GM19328 (cell line): ENCODE data around the gene CASP6.
"Not testable (repeated sequence)": the region's sequence is repeated elsewhere in the genome, so short reads cannot be mapped to it uniquely, and the experiment has no call there.

Source experiments
- ATAC-seq: cut with Tn5 transposase; IDR thresholded peaks from one replicate; pipeline ENCODE4 v1.9.1; 2021; ENCODE audit warnings: mild to moderate bottlenecking, moderate library complexity; ENCODE audit not compliant: unreplicated experiment

The CASP6 gene

DNA sequence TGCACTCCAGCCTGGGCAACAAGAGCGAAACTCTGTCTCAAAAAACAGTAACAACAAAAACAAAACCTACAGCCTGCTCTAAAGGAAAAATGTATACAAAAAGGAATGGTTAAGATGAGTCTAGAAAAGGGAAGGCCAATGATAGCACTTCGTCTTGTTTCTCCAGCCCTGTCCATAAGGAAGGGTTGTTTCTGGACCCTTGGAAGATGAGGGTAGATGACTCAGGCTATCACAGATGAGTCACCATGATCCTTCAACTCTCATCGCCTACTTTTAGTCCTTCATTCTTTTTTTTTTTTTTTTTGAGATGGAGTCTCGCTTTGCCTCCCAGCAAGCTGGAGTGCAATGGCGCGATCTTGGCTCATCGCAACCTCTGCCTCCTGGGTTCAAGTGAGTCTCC is 17.8 kb upstream of the CASP6 start:
- no peak for ATAC-seq

DNA sequence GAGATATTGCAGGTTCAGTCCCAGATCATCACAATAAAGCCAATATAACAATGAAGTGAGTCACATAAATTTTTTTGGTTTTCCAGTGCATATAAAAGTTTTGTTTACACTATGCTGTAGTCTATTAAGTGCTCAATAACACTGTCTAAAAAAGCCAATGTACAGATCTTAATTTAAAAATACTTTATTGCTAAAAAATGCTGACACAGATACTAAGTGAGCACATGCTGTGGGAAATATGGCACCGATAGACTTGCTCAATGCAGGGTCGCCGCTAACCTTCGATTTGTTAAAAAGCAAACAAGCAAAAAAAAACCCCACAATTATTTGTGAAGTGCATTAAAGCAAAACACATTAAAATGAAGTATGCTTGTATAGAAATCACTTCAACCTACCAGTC is 16.4 kb upstream of the CASP6 start:
- no peak for ATAC-seq

DNA sequence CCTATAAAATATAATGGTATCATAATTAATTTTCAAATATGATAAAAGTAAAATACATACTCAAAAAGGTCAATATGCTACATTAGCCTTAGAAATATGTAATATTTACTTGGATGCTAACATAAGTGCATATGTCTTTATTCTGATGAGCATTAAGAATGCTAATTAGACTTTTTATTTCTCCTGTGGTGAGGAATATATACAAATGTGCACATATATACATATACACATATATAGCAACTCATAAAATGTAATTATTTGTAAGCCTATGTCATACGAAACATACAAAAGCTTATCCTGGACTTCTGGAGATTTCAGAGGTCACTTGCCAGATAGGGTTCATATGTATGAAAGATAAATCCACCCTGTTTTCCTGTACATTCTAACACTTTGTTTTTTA is 15.5 kb upstream of the CASP6 start:
- no peak for ATAC-seq

DNA sequence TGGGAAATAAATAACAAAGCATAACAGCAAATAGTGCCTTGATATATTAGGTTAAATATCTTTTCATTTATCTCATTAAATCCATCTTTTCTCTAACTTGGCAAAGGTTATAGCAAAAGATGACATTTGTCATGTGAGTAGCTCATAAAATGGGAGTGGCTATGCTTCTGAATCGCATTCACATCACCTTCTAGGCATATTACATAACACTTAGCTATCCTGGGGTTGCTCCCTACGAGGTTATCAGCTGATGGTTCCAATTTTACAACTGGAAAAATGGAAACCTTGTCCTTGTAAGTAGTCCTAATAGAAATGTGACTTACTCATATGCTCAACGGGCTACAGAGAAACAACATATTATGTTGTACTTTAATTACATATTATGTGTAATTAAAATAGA is 10.3 kb upstream of the CASP6 start:
- ATAC-seq = no peak

DNA sequence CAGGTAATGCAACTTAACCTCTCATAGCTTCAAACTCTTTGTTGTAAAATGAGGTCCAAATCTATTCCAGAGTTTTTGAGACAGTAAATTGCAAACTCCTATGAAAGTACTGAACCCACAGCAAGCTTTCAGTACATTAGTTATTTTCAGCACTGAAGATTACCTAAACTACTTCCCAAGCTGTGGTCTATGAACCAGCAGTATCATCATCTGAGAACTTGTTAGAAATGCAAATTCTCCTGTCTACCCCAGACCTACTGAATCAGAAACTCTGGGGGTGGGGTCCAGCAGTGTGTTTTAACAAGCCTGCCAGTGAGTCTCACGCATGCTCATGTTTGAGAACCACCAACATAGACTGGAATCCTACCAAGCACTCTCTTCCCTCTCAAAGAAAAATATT is 5.7 kb upstream of the CASP6 start:
- ATAC-seq = peak; percentile 92

DNA sequence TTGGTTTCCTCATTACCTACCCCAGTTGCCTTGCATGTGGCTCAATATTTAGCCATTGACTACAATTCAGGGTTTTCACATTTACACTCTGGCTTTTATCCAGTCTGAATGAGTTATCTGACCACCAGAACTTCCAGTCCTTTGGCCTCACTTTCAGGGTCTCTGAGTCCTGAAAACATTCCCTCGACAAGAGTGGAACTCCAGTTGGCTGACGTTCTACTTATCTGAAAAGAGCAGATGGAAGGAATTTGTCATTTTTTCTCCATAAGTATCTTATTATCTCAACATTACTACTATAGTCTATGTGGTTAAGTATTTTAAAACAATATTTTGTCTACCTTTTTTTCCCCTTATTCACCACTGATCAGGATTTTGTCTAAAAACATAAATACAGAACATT is 5.2 kb upstream of the CASP6 start:
- no peak for ATAC-seq

DNA sequence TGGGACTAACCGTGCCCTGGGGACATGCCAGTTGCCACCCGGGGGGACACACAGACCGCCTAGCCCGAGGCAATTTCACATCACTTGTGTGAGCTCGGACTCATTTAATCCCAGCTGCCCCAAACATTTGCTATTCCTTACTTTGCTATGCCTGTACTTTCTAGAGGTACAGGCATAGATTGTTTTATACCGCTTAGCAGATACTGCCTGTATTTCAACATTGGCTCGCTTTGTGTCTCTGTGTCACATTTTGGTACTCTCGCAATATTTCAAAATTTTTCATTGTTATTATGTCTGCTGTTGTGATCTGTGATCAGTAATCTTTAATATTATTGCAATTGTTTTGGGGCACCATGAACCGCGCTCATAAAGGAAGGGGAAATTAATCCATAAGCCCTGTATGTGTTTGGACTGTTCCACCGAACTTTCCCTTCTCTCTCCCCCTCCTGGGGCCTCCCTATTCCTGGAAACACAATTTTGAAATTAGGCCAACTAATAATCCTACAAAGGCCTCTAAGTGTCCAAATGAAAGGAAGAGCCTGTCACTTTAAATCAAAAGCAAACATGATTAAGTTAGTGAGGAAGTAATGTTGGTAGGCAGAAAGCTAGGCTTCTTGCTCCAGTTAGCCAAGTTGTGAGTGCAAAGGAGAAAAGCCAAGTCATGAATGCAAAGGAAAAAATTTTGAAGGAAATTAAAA is 568 bp upstream of the CASP6 start:
- no peak for ATAC-seq

DNA sequence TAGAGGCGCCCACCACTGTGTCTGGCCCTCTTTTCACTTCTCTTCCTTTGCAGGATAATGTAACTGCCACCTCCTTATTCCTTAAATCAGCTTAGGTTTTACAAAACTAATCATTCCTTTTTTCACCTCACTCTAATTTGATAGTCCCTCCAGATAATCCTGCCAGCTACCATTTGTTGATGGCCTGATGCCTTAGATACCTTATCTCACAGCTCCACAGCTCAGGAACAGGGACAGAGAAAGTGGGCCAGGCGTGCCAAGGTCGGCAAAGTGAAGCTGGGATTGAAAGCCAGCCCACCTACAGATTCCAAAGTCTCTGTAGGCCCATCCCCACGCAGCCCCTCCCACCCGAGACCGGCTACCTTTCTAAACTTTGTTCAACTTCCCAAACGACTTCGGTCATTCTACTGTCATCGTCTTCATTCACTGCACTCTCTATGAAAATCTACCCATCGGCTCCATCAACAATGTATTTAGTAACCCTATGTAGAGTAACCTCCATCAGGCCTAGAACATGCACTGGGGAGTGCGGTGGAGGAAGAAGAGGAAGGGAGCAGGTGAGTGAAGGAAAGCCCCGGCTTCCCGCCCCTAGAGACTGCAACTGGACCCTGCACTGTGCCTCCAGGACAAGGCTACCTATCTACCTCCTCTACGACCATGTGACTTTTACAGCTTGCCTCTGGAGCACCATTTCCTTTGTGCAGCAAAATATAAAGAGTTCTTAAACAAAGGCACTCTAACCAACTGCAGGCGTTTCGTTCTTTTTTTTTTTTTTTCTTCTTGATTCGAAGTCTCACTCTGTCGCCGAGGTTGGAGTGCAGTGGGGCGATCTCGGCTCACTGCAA is 1.5 kb downstream of the CASP6 start:
- ATAC-seq = no peak

DNA sequence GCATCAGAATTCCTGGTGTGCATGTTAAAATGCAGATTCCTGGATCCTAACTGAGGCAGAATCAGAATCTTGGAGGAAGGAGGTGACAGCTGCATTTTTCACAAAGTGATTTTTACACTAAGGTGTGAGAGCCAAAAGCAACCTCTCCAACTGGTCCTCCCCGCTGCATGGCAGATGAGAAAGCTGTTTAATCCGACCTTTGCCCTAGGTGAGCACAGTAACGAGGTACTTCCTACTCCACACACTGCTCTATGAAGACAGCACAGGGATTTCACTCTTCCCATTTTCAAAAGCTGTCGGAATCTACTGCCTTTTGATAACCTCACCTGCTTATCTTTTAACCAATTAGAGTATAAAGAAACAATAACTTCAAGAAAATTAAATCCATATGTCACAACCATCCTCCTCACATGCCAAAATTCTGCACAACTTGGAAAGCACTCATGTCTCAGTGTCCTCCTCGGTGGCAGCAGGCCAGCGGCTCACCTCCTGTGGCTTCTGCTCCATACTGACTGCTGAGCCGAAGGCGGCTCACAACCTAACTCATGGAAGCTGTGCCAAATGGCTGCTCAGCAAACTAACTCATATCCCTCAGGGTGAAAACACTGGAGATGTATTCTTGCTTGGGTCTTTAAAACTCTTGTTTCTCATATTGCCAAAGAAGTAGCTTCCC is 3.6 kb downstream of the CASP6 start:
- no peak for ATAC-seq

DNA sequence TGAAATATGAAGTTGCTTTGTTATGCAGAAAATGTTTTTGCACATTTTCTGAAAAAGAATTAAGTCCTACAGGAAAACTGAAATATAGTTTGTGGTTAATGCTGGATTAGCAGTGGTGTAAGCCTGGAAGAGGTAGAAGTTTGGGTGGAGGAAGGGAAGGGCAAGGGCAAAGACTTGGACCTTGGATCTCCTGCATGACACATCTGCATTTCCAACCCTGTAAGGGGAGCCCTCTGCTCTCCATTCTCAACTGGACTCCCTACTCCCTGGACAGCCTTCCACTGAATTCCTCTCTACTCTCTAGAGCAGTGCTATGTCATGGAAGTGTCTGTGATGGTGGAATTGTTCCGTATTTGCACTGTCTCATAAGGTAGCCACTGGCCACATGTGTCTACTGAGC is 4.6 kb downstream of the CASP6 start:
- no peak for ATAC-seq

DNA sequence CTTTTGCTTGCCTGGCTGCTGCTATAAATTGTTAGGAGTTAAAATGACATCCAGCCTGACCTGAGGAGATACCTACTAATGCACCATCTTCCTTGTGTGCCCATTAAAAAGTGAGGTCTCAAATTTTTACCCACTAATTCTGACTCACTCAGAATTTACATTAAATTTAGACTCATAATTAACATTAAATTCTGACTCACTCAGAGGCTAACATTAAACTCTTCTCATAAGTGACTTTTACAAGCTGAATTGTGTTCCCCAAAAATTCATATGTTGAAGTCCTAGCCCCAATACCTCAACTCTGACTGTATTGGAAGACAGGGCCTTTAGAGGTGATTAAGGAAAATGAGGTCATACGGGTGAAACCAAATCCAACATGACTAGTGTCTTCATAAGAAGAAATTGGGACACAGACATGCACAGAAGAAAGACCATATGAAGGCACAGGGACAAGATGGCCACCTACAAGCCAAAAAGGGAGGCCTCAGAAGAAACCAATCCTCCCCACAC is 11.8 kb downstream of the CASP6 start:
- ATAC-seq = no peak

DNA sequence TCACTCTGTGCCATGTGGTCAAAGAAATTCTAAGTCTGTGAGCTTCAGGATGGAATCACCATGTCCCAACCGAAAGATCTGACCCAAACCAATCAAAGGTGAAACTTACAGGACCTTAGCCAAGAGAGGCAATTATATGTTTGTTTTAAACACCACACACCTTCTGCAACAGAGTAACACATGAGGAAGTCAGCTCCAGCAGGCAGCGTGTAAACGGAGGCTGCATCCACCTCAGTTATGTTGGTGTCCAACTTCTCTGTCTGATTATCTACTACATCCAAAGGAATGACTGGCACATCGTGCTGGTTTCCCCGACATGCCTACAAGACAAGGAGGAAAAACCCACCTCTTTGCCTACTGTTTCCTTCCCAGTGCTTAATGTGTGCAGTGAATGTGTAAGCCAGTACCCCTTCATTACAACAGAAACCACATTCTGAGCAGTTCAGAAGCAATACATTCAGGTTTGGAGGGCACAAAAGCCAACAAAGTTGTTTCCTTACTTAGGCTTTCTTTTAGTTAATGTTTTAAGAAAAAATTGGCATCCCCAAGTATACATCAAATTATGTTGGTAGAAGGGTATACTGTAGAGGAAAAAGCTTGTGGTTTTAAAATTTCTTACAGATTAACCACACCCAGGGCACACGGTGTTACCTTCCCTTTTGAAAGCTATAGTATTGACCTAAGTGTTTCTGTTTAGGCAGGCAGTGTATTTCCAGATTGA is 12.4 kb downstream of the CASP6 start:
- ATAC-seq = peak; percentile 55

DNA sequence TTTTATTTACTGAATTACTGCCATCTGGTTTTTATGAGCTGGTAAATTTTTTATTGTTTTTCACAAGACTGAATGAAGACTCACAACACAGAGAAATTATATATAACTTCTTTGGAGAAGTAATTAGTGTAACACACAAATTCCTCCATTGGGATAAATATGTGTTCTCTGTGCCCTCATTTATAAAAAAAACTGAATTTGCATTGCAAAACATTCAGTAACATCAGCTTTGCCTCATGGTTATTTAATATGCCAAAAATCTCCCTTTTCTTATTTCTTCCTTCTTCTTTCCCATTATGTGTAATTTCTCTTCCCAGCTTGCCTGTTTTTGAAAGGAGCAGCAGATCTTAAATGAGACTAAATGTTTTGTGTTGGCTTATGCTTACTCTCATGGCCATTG is 18.5 kb downstream of the CASP6 start:
- no peak for ATAC-seq

DNA sequence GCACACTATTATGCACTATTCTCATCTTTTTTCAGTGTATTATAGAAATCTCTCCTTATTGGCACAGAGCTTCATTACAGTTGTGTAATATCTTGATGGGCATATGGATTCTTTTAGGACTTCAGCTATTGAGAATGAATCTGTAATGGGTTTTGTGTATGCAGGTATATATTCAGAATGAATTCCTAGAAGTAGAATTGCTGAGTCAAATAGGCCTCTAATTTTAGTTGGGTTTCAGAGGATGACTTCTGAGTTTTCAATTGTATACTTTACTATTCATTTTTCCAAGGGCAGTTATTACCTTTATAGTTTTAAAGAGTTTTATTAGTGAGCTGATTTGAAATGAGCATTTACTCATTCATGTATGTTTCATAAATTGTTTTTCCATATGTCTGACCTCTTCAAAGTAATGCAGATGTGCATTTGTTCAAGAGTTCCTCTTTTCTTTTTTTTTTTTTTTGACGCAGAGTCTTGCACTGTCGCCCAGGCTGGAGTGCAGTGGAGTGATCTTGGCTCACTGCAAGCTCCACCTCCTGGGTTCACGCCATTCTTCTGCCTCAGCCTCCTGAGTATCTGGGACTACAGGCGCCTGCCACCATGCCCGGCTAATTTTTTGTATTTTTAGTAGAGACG is 19.5 kb downstream of the CASP6 start:
- ATAC-seq = no peak

DNA sequence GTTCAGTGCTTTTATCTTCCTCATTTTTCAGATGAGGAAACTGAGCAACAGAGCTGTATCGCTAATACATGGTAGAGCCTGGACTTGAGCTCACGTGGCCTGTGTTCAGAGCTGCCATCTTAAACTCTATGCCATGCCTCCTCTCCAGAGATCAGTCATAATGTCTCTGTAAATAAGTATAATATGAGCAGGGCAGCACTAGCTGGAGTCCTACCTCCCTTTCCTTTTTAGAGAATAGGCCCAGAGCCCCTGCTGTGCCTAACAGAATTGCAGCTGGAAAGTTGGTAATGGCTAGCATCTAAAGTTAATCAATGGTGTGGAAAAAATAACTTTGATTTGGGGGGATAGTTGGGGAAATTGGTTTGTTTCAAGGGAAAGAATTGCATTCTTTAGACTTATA is 20.4 kb downstream of the CASP6 start:
- ATAC-seq = no peak

DNA sequence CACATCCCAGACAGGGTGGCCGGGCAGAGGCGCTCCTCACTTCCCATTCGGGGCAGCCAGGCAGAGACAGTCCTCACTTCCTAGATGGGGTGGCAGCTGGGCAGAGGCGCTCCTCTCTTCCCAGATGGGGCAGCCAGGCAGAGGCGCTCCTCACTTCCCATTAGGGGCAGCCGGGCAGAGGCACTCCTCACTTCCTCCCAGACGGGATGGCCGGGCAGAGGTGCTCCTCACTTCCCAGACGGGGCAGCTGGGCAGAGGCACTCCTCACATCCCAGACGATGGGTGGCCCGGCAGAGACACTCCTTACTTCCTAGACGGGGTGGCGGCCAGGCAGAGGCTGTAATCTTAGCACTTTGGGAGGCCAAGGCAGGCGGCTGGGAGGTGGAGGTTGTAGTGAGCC is 24.3 kb downstream of the CASP6 start:
- not testable (repeated sequence) for ATAC-seq

DNA sequence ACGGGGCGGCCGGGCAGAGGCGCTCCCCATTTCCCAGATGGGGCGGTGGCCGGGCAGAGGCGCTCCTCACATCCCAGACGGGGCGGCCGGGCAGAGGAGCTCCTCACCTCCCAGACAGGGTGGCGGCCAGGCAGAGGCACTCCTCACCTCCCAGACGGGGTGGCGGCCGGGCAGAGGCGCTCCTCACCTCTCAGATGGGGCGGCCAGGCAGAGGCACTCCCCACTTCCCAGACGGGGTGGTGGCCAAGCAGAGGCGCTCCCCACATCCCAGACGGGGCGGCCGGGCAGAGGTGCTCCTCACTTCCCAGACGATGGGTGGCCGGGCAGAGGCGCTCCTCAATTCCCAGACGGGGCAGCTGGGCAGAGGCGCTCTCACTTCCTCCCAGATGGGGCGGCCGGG is 24.8 kb downstream of the CASP6 start:
- not testable (repeated sequence) for ATAC-seq

DNA sequence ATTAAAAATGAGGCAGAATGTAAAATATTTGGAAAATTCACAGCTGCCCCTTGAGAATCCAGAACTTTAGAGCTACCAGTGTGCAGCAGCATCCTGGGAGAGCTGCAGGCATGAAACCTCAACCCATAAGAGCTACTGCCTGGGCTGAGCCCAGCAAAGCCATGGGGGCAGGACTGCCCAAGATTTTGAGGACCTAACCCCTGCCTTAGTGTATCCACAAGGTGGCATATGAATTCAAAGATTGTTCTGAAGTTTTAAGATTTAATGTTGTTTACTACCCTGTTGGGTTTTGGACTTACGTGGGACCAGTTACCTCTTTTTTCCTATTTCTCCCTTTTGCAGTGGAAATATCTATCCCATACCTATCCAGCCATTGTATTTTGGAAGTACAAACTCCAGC is 26.4 kb downstream of the CASP6 start:
- ATAC-seq = no peak

DNA sequence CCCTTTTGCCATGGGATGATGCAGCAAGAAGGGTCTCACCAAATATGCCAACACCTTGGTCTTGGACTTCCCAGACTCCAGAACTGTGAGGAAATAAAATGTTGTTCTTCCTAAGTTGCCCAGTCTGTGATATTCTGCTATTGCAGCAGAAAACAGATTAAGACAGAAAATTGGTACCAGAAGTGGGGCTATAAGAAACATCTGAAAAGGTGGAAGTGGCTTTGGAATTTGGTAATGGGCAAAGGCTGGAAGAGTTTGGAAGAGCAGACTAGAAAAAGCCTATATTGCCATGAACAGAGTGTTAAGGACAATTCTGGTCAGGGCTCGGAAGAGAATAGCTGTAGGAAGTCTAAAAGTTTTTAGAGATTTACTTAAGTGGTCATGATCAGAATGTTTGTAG is 27.4 kb downstream of the CASP6 start:
- no peak for ATAC-seq

DNA sequence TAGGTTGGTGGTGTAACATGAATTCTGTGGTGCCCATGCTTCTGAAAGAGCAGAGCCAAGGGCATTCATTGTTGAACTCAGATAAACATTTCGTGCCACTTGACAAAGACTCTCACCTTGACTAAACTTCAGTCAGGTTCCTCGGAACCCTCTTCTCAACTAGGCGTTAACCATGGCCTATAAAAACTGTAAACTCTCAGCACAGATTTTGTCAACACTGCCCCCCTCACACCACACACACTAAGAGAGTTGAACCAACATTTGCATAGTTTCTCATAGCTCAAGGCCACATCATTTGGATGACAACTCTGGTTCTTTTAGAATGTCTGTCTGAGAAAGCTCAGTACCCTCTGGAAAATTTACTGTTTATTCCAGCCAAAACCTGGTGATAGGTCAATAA is 28.1 kb downstream of the CASP6 start:
- no peak for ATAC-seq

DNA sequence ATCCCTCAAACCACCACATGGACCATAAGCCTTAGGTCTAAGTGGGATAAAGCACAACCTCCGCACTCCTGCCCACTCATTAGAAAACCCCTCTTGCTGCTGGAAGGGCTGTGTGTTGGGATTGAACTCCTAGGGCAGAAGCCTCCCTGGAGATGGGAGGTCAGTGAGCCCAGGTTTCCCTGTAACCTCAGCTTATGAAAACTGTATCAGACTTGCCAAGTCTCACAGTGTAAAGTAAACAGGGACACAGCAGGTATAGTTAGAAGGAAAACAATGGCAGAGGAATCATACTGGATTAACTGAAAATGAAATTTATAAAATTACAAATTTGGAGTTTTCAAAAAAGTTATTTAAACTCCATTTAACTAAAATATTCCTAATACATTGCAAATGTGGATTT is 29.9 kb downstream of the CASP6 start:
- no peak for ATAC-seq
